GM13976 (cell line): ENCODE measurements around the gene CCDC120.

Source experiments
- DNase-seq: peaks from one replicate; pipeline ENCODE4 v3.0.0; 2012; ENCODE audit warnings: low spot score
- in situ Hi-C: fragments of 300-500 bp; cut with MboI; formaldehyde crosslinking; loops from one replicate; pipeline ENCODE4 v1.12.0; 2022; ENCODE audit warnings: low sequenced_read_pairs, mixed read lengths, inconsistent platforms; ENCODE audit not compliant: unreplicated experiment
- TF ChIP-seq, protein P1 (sequence below): IDR thresholded peaks from 2 replicates; pipeline ENCODE4 v1.5.1; 2012; ENCODE audit warnings: borderline replicate concordance, mild to moderate bottlenecking; ENCODE audit not compliant: insufficient read depth; ENCODE audit errors: extremely low read depth, missing control alignments, control extremely low read depth

Gene CCDC120, protein sequence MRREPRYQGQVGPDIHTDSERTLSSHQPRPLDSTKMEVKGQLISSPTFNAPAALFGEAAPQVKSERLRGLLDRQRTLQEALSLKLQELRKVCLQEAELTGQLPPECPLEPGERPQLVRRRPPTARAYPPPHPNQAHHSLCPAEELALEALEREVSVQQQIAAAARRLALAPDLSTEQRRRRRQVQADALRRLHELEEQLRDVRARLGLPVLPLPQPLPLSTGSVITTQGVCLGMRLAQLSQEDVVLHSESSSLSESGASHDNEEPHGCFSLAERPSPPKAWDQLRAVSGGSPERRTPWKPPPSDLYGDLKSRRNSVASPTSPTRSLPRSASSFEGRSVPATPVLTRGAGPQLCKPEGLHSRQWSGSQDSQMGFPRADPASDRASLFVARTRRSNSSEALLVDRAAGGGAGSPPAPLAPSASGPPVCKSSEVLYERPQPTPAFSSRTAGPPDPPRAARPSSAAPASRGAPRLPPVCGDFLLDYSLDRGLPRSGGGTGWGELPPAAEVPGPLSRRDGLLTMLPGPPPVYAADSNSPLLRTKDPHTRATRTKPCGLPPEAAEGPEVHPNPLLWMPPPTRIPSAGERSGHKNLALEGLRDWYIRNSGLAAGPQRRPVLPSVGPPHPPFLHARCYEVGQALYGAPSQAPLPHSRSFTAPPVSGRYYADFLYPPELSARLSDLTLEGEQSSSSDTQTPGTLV

DNA sequence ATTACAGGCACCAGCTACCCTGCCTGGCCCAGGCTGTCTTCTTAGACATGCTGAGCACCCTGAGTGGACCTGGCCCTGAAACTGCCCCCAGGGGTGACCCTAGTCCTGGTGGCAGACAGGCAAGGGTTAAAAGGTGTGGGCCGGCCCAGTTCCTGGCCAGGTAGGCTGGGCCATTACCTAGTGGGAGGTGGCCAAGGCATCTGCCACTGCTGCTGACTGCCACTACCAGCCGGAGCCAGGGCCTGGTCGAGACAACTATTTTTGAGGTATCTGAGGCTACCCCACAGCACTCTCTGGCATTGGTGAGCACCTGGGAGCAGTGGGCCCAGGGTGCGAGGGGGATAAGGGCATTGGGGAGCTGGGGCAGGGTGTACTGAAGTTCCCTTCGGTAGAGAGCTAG lies at the start of gene CCDC120:
Gene CCDC120 (plus strand): TSS at position 206 of the 400 bp plus-strand sequence. CDS start 3,043 bp downstream, outside the sequence.
- DNase-seq: no peak
- in situ Hi-C loops: no loop called here
- TF ChIP-seq, protein P1, sequence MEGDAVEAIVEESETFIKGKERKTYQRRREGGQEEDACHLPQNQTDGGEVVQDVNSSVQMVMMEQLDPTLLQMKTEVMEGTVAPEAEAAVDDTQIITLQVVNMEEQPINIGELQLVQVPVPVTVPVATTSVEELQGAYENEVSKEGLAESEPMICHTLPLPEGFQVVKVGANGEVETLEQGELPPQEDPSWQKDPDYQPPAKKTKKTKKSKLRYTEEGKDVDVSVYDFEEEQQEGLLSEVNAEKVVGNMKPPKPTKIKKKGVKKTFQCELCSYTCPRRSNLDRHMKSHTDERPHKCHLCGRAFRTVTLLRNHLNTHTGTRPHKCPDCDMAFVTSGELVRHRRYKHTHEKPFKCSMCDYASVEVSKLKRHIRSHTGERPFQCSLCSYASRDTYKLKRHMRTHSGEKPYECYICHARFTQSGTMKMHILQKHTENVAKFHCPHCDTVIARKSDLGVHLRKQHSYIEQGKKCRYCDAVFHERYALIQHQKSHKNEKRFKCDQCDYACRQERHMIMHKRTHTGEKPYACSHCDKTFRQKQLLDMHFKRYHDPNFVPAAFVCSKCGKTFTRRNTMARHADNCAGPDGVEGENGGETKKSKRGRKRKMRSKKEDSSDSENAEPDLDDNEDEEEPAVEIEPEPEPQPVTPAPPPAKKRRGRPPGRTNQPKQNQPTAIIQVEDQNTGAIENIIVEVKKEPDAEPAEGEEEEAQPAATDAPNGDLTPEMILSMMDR: no peak

GRCh38 chrX:49019050-49019449 lies 39.7 kb upstream of the CCDC120 start:
- no peak for DNase-seq
- TF ChIP-seq, protein P1: no peak
- in situ Hi-C loops: no loop called here

GRCh38 chrX:49019599-49020249 lies 39.1 kb upstream of the CCDC120 start:
- no peak for DNase-seq
- TF ChIP-seq, protein P1: no peak
- in situ Hi-C loops: no loop called here

GRCh38 chrX:49029876-49030275 lies 28.9 kb upstream of the CCDC120 start:
- TF ChIP-seq, protein P1: no peak
- in situ Hi-C loops: no loop called here
- DNase-seq: no peak

DNA sequence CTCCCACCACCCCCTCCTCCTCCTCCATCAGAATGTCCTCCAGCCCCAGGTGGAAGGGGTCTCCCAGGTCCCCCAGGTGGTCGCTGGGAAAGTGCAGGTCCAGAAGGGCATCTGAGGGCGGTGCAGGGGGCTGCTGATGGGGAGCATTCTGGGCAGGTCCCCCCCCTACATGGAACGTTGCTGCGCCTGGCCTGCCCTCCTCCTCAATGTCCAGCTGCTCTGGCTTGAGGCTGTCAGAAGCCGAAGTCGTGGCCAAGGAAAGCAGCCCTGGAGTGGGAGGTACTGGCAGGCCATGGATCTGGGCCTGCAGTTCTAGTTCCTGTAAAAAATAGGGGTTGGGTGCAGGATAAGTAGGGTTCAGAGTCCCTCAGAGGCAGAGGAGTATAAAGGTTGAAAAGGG lies 28.5 kb upstream of the CCDC120 start:
- TF ChIP-seq, protein P1: no peak
- in situ Hi-C loops: no loop called here
- no peak for DNase-seq

GRCh38 chrX:49037883-49038475 lies 20.8 kb upstream of the CCDC120 start:
- in situ Hi-C loops: no loop called here
- TF ChIP-seq, protein P1: no peak
- no peak for DNase-seq
